Left forelimb (tissue), 1 donor: Measurements from ENCODE around the gene NSFL1C.
"Not testable (repeated sequence)": the region's sequence is repeated elsewhere in the genome, so short reads cannot be mapped to it uniquely, and the experiment has no call there.

Experiments used
- DNase-seq: peaks from one replicate; pipeline ENCODE4 v3.0.0-alpha.2; 2018; ENCODE audit warnings: low spot score

NSFL1C gene

DNA sequence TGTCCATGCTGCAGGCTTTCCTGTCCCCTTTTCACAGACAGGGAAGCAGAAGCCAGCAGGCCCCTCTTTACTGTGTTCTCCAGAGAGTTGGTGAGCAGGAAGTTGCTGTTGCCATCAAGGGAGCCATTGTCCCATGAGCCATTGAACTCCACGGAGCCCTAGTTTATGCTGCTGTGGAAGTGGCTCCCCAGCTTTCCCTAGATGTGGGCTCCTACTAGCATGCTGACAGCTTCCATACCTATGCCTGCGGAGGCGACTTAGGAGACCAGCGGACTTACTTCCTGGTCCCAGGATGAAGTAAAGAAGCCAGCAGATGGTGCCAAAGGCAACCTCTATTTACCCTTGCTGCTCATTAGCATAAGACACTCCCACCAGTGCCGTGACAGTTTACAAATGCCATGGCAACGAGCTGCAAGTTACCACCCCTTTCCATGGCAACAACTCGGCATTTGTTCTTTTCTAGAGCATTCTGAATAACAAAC lies 43.0 kb downstream of the NSFL1C start:
- no peak for DNase-seq

GRCh38 chr20:1423206-1423605 lies 43.4 kb downstream of the NSFL1C start:
- DNase-seq = no peak

DNA sequence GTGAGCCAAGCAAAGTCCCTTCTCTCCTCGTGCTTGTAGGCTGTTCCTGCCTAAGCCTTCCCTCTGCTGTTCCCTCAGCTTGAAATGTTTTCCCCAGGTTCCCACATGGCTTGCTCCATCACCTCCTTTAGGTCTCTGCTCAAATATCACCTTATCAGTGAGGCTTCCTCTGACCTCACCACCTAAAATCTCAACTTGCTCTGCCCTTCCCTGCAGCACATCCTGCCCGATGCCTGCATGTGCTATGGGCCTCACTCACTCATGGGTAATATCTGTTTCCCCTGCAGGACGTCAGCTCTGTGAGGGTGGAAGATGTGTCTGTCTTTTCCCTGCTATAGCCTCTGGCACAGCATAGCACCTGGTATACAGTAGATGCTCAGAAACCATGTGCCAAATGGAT lies 43.9 kb downstream of the NSFL1C start:
- no peak for DNase-seq

DNA sequence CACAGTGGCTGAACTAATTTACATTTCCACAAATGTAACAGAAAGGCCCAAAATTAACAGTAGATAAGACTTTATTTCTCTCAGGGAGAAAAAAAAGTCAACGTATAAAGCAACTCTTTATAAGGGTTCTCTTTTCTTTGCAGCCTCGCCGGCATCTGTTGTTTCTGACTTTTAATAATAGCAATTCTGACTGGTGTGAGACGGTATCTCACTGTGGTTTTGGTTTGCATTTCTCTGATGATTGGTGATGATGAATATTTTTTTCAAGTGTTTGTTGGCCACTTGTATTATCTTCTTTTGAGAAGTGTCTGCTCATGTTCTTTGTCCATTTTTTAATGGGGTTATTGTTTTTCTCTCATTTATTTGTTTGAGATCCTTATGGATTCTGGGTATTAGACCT lies 46.6 kb downstream of the NSFL1C start:
- no peak for DNase-seq

DNA sequence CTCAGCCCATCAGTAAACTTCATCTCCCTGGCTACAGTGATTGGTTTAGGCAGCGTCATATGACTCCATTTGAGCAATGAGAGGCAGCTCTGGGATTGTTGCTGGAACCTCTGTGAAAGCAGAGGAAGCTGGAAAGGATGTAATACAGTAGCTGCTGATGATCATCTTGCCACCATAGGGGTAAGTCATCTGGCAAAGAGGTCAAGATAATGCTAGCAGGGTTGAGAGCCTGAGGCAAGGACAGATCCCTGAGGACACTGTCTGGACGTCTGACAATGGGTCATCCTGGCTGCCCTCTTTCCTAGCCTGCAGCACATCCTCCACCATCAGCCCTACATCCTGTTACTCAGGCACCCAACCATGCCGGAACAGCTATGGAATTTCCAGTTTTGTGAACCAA lies 48.3 kb downstream of the NSFL1C start:
- no peak for DNase-seq

DNA sequence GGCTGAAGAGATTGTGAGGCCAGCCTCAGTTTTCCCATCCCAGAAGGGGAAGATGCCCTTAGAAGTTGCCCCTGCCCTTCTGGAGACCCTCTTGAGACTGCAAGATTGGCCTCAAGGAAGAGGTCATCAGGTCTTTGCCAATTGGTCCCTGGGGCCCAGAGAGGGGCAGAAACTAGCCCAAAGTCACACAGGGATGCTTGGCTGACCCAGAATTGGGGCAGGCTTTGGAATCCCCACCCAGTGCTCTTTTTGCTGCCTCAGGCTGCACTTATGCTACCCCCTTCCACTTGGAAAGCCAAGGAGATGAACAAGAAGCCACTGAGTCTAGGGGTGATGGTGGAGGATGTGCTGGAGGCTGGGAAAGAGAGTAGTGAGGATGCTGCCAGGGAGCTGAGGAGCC lies 48.9 kb downstream of the NSFL1C start:
- no peak for DNase-seq

GRCh38 chr20:1417273-1417672 lies 49.4 kb downstream of the NSFL1C start:
- no peak for DNase-seq

GRCh38 chr20:1415667-1416468 lies 50.8 kb downstream of the NSFL1C start:
- no peak for DNase-seq

DNA sequence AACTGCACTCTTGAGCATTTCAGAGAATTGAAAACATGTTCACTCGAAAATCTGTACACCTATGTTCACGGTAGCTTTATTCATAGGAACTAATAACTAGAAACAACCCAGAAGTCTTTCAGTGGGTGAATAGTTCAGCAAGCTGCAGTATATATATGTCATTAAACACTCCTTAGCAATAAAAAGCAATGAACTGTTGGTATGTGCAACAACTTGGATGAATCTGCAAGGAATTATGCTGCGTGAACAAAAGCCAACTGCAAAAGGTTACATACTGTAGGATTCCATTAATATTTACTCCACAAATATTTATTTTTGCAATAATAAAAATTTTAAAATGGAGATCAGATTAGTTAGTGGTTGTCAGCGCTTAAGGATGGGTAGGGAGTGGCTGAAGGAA lies 51.7 kb downstream of the NSFL1C start:
- DNase-seq = no peak

DNA sequence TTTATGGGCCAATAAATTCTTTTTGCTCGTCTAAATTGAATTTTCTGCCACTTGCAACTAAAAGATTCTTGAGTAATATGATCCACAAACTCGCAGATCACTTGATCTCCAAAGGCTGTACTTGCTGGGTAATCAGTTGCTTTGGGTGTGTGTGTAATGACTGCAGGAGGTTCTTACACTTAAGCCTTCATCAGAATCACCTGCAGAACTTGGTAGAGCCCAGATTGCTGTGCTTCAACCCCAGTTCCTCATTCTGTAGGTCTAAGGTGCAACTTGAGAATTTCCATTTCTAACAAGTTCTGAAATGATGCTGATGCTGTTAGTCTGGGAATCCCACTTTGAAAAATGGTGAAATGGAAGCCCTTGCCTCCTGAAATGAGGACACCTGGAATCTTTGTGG lies 60.8 kb downstream of the NSFL1C start:
- DNase-seq = no peak

DNA sequence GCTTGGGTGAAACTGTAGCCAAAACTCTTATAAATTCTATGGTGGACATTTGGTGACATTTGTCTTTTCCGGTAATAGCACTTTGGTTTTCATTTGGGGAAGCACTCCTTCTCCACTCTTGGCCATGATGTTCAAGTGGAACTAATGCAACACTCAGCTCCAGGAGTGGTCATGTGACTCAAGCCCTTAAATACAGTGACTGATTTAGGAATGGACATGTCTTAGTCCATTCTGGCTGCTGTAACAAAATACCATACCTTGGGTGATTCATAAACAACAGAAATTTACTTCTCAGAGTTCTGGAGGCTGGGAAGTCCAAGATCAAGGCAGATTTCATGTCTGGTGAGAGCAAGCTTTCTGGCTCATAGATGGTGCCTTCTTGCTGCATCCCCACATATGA lies 63.0 kb downstream of the NSFL1C start:
- DNase-seq = no peak

DNA sequence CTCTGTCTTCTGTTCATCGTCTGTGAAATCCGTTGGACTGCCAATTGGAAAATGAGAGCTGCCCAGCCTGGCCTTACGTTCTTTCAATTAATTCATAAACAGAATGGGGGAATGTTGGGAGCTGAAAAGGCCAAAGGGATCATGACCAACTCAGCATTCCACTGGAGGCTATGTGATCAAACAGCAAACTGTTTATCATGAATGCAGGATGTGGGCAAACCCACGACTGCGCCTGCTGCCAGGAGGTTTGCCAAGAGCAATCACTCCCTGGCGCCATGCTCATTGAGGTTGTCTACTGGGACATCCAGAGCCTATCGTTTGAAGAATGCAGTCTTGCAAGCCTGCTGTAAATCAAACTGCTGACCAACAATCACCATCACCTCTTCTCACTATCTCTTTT lies 64.5 kb downstream of the NSFL1C start:
- DNase-seq = no peak

- DNase-seq = no peak
Observed at GRCh38 chr20:1401451-1401907, 65.2 kb downstream of the NSFL1C start.

DNA sequence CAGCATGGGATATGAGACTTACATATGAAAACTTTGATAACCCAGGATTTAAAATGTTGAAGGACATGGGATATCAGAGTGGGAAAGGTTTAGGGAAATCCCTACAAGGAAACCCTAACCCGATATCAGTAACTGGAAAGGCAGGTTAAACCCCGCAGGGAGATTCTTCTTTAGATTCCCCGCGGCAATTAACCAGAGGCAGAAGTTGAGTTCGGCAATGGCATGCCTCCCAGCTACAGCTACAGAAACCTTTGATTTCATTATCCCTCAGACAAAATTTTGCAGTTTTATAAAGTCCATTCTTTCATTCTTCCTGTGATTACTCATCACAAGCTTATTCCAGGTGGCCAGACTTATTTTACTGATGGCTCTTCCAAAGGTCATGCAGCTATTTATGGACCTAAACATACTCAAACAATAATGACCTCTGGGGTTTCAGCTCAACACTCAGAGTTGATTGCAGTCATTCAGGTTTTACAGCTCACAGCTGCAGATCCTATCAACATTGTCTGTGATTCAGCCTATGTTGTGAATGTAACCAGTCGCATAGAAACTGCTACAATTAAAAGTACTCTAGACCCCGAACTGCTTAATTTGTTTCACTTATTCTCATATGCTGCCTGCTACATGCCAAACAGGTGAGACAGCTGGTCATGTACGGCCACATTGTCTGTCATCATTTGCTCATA lies 66.8 kb downstream of the NSFL1C start:
- DNase-seq = not testable (repeated sequence)

GRCh38 chr20:1398185-1398584 lies 68.5 kb downstream of the NSFL1C start:
- not testable (repeated sequence) for DNase-seq

DNA sequence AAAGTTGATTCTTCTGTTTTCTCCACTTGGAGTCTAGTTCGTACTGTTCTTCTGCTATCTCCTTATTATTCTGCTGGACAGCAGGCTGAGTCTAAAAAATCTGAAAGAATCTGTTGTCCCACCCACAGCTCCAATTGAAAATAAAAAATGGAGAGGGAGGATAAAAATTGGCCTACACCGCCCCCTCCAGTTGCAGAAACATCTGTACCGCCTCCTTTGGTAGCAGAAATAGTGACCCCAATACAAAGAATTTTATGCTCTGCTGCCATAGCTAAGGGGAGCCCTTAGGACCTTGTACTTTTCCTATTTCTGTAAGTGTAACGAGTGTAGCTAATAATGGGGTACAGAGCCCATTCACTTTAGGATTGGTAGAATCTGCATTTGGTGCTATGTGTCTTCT lies 68.9 kb downstream of the NSFL1C start:
- DNase-seq = no peak

GRCh38 chr20:1396702-1397101 lies 69.9 kb downstream of the NSFL1C start:
- no peak for DNase-seq

GRCh38 chr20:1396264-1396663 lies 70.4 kb downstream of the NSFL1C start:
- DNase-seq = no peak

DNA sequence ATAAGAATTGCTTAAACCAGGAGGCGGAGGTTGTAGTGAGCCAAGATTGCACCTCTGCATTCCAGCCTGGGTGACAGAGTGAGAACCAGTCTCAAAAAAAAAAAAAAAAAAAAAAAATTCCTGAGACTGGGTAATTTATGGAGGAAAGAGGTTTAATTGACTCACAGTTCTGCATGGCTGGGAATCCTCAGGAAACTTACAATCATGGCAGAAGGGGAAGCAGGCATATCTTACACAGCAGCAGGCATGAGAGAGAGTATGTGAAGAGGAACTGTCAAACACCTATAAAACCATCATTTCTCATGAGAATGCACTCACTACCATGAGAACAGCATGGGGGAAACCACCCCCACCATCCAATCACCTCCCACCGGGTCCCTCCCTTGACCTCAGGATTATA lies 72.0 kb downstream of the NSFL1C start:
- DNase-seq = no peak

- DNase-seq = no peak
Observed at GRCh38 chr20:1393507-1393882, 73.2 kb downstream of the NSFL1C start.

- DNase-seq = peak; percentile 96
Observed at GRCh38 chr20:1392693-1393506, 73.7 kb downstream of the NSFL1C start, which contains the start of gene FKBP1A. FKBP1A (minus strand) TSS chr20:1393054; CDS start chr20:1392998, 56 bp downstream.

DNA sequence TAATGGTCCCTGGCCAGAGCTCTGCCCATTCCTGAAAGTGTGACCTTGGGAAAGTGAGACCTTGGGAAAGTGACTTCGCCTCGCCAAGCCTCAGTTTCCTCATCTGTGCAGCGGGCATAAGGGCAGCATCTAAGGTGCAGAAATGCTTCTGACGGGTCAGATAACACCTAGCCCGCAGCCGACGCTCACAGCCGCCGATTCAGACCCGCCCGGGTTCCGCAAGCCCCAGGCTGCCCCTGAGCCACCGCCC lies 74.3 kb downstream of the NSFL1C start:
- DNase-seq = no peak
